GM19238 (cell line): Measurements from ENCODE around the gene PARP6.
A peak's percentile ranks its signal among the peaks of the same experiment; 100 is the strongest.

Source experiments
- DNase-seq: peaks from one replicate; pipeline ENCODE4 v3.0.0; 2011; ENCODE audit warnings: low spot score; ENCODE audit not compliant: insufficient read length

The PARP6 gene

GRCh38 chr15:72200395-72201237 lies 71.7 kb downstream of the PARP6 start:
- DNase-seq, result no peak

- DNase-seq, result peak; percentile 73
Measured at GRCh38 chr15:72199721-72200212, 72.6 kb downstream of the PARP6 start.

GRCh38 chr15:72199205-72199515 lies 73.2 kb downstream of the PARP6 start:
- no peak for DNase-seq

- no peak for DNase-seq
Measured at GRCh38 chr15:72198356-72199204, 73.8 kb downstream of the PARP6 start.

GRCh38 chr15:72197460-72198355 lies 74.6 kb downstream of the PARP6 start, which contains the start of gene GRAMD2A:
TSS of gene GRAMD2A (minus strand) at chr15:72197787.
- DNase-seq, result peak; percentile 66

- DNase-seq, result no peak
Measured at GRCh38 chr15:72197041-72197459, 75.3 kb downstream of the PARP6 start.

- DNase-seq, result no peak
Measured at GRCh38 chr15:72196409-72197040, 75.8 kb downstream of the PARP6 start.

GRCh38 chr15:72195101-72195511 lies 77.2 kb downstream of the PARP6 start:
- no peak for DNase-seq

- DNase-seq, result no peak
Measured at GRCh38 chr15:72193836-72194396, 78.4 kb downstream of the PARP6 start.

GRCh38 chr15:72192416-72192815 lies 79.9 kb downstream of the PARP6 start:
- no peak for DNase-seq
